Natural killer cell (primary cell): ENCODE measurements around the gene CDHR1. TPM values are rescaled to one million over a fixed set of nuclear protein-coding genes. Genes with fewer than 3 reads are reported as not detected.
A peak's percentile ranks its signal among the peaks of the same experiment; 100 is the strongest.
"Not testable (repeated sequence)": the region's sequence is repeated elsewhere in the genome, so short reads cannot be mapped to it uniquely, and the experiment has no call there.

Source experiments
- ATAC-seq, 3 donors: fragments of 150-1000 bp in 2 of 3; fragments of 200-7000 bp in 1 of 3; cut with Tn5 transposase; 1 replicate in 1 of 3; 2 replicates in 2 of 3; pipeline ENCODE4 v1.10.0; 2021; ENCODE audit warnings: mild to moderate bottlenecking in 2 of 3, moderate library complexity in 2 of 3
- DNase-seq, 2 donors: peaks; one replicate each; pipeline versions ENCODE4 v3.0.0 to v3.0.0-alpha.2; 2013 to 2021; ENCODE audit warnings: mixed read lengths in 1 of 2
- H3K27ac ChIP-seq: one replicate; pipeline ENCODE4 v1.5.1; 2013; ENCODE audit warnings: mild to moderate bottlenecking, low read length
- H3K27me3 ChIP-seq: one replicate; pipeline ENCODE4 v1.6.1; 2013; ENCODE audit warnings: low read length; ENCODE audit not compliant: control insufficient read depth, insufficient read depth
- H3K36me3 ChIP-seq: one replicate; pipeline ENCODE4 v1.6.1; 2013; ENCODE audit warnings: low read length; ENCODE audit not compliant: control insufficient read depth, insufficient read depth
- H3K4me1 ChIP-seq: one replicate; pipeline ENCODE4 v1.6.1; 2013; ENCODE audit warnings: low read length; ENCODE audit not compliant: control insufficient read depth, insufficient read depth
- H3K4me3 ChIP-seq: one replicate; pipeline ENCODE4 v1.5.1; 2013; ENCODE audit warnings: low read length
- H3K9me3 ChIP-seq: one replicate; pipeline ENCODE4 v1.6.1; 2013; ENCODE audit warnings: low read length; ENCODE audit not compliant: control insufficient read depth, insufficient read depth
- H3K27ac Mint-ChIP-seq, 2 donors: one replicate each; pipeline ENCODE4 v1.8.0; 2022; ENCODE audit warnings: mild to moderate bottlenecking in 2 of 2, mixed read lengths in 2 of 2, moderate library complexity in 1 of 2
- H3K27me3 Mint-ChIP-seq, 2 donors: one replicate each; pipeline ENCODE4 v1.8.0; 2022; ENCODE audit warnings: low read depth in 2 of 2, mixed read lengths in 2 of 2
- H3K36me3 Mint-ChIP-seq: one replicate; pipeline ENCODE4 v1.8.0; 2022; ENCODE audit warnings: mixed read lengths
- H3K4me1 Mint-ChIP-seq, 2 donors: one replicate each; pipeline ENCODE4 v1.8.0; 2022; ENCODE audit warnings: mixed read lengths in 2 of 2
- H3K4me3 Mint-ChIP-seq: one replicate; pipeline ENCODE4 v1.8.0; 2022; ENCODE audit warnings: mild to moderate bottlenecking, moderate library complexity, mixed read lengths
- H3K9me3 Mint-ChIP-seq, 2 donors: one replicate each; pipeline ENCODE4 v1.8.0; 2022; ENCODE audit warnings: mixed read lengths in 2 of 2
- CTCF ChIP-seq: fragments of 200-600 bp; IDR thresholded peaks from one replicate; pipeline ENCODE4 v1.8.0; 2022; ENCODE audit warnings: antibody characterized with exemption
- WGBS: methylation state at CpG from one replicate; pipeline ENCODE4 v1.1.7; 2013; ENCODE audit warnings: missing lambda C conversion rate; ENCODE audit not compliant: insufficient coverage; 5-methylcytosine and 5-hydroxymethylcytosine counted together
- intact Hi-C: fragments of 100-400 bp; cut with micrococcal nuclease; formaldehyde crosslinking; loops from one replicate; pipeline ENCODE4 v1.14.2; 2022
- total RNA-seq, 4 donors: library from RNA; stranded (reverse); fragments of 120-200 nt in 1 of 4; gene quantifications; one replicate each; pipeline versions ENCODE4 v1.2.3 to v1.2.4, GENCODE V29; 2013 to 2022

CDHR1 gene
- total RNA-seq, 3 donors from 2014 or later (not counting 1 experiment from before 2014, with no cell fraction given) = 4.0 to 9.5 (median 6.5) TPM

- H3K27me3 ChIP-seq = no peaks in the 10 kb centered on the region
- H3K27me3 Mint-ChIP-seq = no peaks in the 10 kb centered on the region
- peak overlapping the region; percentile 67 for H3K27ac ChIP-seq
- ATAC-seq (no peak), DNase-seq (no peak)
- H3K27ac Mint-ChIP-seq = no peak overlapping the region
- 89% methylated on average over 3 of the region's 3 CpGs for WGBS
- H3K4me3 ChIP-seq = no peak overlapping the region
- H3K9me3 Mint-ChIP-seq = no peaks in the 10 kb centered on the region
- H3K4me3 Mint-ChIP-seq = no peak overlapping the region
- H3K36me3 Mint-ChIP-seq = no peaks in the 10 kb centered on the region
- no peak for TF ChIP-seq CTCF
- intact Hi-C loops = loop anchor here (5.0 kb wide), 1 partner anchor 154 kb away; no protein-coding TSS in a partner anchor
- peaks cover 49% of the 10 kb centered on the region for H3K4me1 ChIP-seq
- no peaks in the 10 kb centered on the region for H3K9me3 ChIP-seq
- H3K4me1 Mint-ChIP-seq = peaks cover under 1 to 8% of the 10 kb centered on the region in 2 donors
- H3K36me3 ChIP-seq = no peaks in the 10 kb centered on the region
Measured at GRCh38 chr10:84178160-84178609, 16.2 kb upstream of the CDHR1 start.

DNA sequence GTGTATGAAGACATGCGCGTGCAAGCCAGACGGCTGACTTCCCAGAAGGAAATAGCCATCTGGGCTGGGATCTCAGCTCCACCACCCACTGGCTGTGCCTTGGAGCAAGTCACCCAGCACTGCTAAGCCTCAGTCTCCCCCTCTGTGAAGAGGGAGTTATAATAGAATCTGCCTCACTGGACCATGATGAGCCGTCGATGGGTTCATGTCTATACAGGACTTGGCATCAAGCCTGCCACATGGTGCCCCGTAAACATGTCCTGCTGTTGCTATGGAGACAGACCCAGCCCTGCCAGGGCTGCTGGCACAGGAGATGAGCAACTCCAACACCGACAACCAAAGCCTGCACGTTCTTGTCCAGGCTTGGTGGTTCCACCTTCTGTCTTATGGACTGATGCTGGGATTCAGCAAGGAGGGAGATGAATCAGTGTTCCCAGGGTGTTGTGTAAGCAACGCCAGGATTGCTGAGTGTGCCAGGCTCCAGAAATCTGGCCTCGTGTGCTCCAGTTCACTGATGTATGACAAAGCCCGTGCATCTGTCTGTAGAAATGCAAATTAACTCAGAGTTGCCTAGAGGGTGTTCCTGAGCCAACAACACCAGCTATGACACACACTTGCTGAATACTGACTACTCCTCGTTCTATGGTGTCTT is 15.2 kb upstream of the CDHR1 start:
- no peak overlapping the region for H3K27ac Mint-ChIP-seq
- no peaks in the 10 kb centered on the region for H3K27me3 ChIP-seq
- H3K9me3 Mint-ChIP-seq = no peaks in the 10 kb centered on the region
- H3K4me1 ChIP-seq = peaks cover 46% of the 10 kb centered on the region
- DNase-seq (peak; percentile 22 to 67), ATAC-seq (peak in 2 of 3 donors; percentile 38 to 41)
- H3K9me3 ChIP-seq = no peaks in the 10 kb centered on the region
- WGBS = 59% methylated on average over 12 of the region's 12 CpGs
- TF ChIP-seq CTCF = no peak
- no peaks in the 10 kb centered on the region for H3K36me3 Mint-ChIP-seq
- H3K4me1 Mint-ChIP-seq = peaks cover 0 to 7% of the 10 kb centered on the region in 2 donors
- peak overlapping the region; percentile 67 for H3K27ac ChIP-seq
- H3K4me3 ChIP-seq = no peak overlapping the region
- H3K4me3 Mint-ChIP-seq = no peak overlapping the region
- H3K36me3 ChIP-seq = no peaks in the 10 kb centered on the region
- intact Hi-C loops = loop anchor here (5.0 kb wide), 1 partner anchor 153 kb away; no protein-coding TSS in a partner anchor
- no peaks in the 10 kb centered on the region for H3K27me3 Mint-ChIP-seq

DNA sequence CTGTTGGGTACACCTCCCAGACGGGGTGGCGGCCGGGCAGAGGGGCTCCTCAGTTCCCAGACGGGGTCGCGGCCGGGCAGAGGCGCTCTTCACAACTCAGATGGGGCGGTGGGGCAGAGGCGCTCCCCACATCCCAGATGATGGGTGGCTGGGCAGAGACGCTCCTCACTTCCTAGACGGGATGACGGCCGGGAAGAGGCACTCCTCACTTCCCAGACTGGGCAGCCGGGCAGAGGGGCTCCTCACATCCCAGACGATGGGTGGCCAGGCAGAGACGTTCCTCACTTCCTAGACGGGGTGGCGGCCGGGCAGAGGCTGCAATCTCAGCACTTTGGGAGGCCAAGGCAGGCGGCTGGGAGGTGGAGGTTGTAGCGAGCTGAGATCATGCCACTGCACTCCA is 14.0 kb upstream of the CDHR1 start:
- H3K36me3 ChIP-seq, H3K27me3 Mint-ChIP-seq, H3K27me3 ChIP-seq, H3K27ac Mint-ChIP-seq, DNase-seq, intact Hi-C loops, H3K4me3 ChIP-seq, H3K27ac ChIP-seq, H3K36me3 Mint-ChIP-seq, H3K4me3 Mint-ChIP-seq, ATAC-seq, H3K9me3 Mint-ChIP-seq, H3K9me3 ChIP-seq: not testable (repeated sequence)
- WGBS = 87% methylated on average over 17 of the region's 22 CpGs
- peaks cover 7 to 12% of the 10 kb centered on the region in 2 donors for H3K4me1 Mint-ChIP-seq
- H3K4me1 ChIP-seq = peaks cover 52% of the 10 kb centered on the region

DNA sequence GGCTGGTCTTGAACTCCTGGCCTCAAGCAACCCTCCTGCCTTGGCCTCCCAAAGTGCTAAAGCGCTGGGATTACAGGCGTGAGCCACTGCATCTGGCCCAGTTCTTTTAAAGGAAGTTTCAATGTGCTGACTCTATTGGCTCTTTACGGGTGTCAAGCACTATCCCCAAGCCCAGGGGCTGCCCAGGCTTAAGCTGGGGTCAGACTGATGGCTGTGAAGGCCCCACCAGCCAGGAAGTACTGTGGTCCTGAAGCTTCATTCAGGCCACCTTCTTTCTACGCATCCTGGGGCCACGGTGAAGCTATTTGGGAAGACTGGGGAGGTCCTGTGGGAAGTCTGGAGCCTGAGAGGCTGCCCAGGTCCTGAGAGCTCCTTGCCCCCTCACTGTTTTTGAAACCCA is 12.7 kb upstream of the CDHR1 start:
- ATAC-seq (no peak), DNase-seq (no peak)
- no peaks in the 10 kb centered on the region for H3K36me3 Mint-ChIP-seq
- no peak for TF ChIP-seq CTCF
- H3K4me1 ChIP-seq = peaks cover 50% of the 10 kb centered on the region
- H3K27me3 Mint-ChIP-seq = no peaks in the 10 kb centered on the region
- 82% methylated on average over 5 of the region's 5 CpGs for WGBS
- H3K27me3 ChIP-seq = no peaks in the 10 kb centered on the region
- H3K4me1 Mint-ChIP-seq = peaks cover 7 to 10% of the 10 kb centered on the region in 2 donors
- no peak overlapping the region for H3K4me3 Mint-ChIP-seq
- no peak overlapping the region for H3K27ac Mint-ChIP-seq
- H3K4me3 ChIP-seq = no peak overlapping the region
- no peaks in the 10 kb centered on the region for H3K9me3 ChIP-seq
- intact Hi-C loops = no loop called here
- H3K27ac ChIP-seq = no peak overlapping the region
- H3K36me3 ChIP-seq = no peaks in the 10 kb centered on the region
- no peaks in the 10 kb centered on the region for H3K9me3 Mint-ChIP-seq
